ENCODE measurements around the gene GCK. TPM values are rescaled to one million over a fixed set of nuclear protein-coding genes. Genes with fewer than 3 reads are reported as not detected.

Gene GCK
- total RNA-seq, 2 experiments from 2014 or later, result 0.16 TPM; not detected in 1

GRCh38 chr7:44230286-44230685 is 41.0 kb upstream of the GCK start:
- no peak for DNase-seq (ENCODE audit: low spot score)
- no peak for TF ChIP-seq EZH2phosphoT487 (IDR thresholded peaks at IDR 0.05; ENCODE audit: borderline replicate concordance, low read depth, low read length)
- no peak for TF ChIP-seq CTCF (conservative IDR thresholded peaks at IDR 0.05; ENCODE audit: low read length)
- Histone ChIP-seq H3K79me2 (ENCODE audit: insufficient read depth, low read depth, low read length) (no peaks in the 10 kb centered on the region), H3K27ac (ENCODE audit: low read depth, low read length, poor library complexity, severe bottlenecking) (no peak overlapping the region), H3K4me3 (ENCODE audit: low read depth, low read length, poor library complexity, severe bottlenecking) (no peak overlapping the region), H3K4me2 (ENCODE audit: low read length) (no peak overlapping the region), H3K9me2 (ENCODE audit: insufficient read depth, low read length) (no peaks in the 10 kb centered on the region), H2AFZ (ENCODE audit: low read length) (no peak overlapping the region), H3K4me1 (ENCODE audit: insufficient read depth, low read length, poor library complexity, severe bottlenecking) (no peaks in the 10 kb centered on the region), H3K9me3 (ENCODE audit: low read length) (no peaks in the 10 kb centered on the region), H3K36me3 (ENCODE audit: insufficient read depth, low read length) (no peaks in the 10 kb centered on the region), H4K20me1 (ENCODE audit: insufficient read depth, low read length) (no peaks in the 10 kb centered on the region)
- POLR2A ChIA-PET, result no interaction called here
- CTCF ChIA-PET (ENCODE audit: unreplicated experiment), result interaction anchor here (1.2 kb wide), 1 partner anchor 10 kb away, joined by 4 read pairs; no protein-coding TSS in a partner anchor
- intact Hi-C loops (cut with micrococcal nuclease; ENCODE audit: unreplicated experiment), result no loop called here
- no TSS peak for BruUV-seq (replicated peaks)

- Histone ChIP-seq H3K9me2 (ENCODE audit: insufficient read depth, low read length) (no peaks in the 10 kb centered on the region), H3K79me2 (ENCODE audit: insufficient read depth, low read depth, low read length) (no peaks in the 10 kb centered on the region), H3K27ac (ENCODE audit: low read depth, low read length, poor library complexity, severe bottlenecking) (no peak overlapping the region), H3K36me3 (ENCODE audit: insufficient read depth, low read length) (no peaks in the 10 kb centered on the region), H3K4me3 (ENCODE audit: low read depth, low read length, poor library complexity, severe bottlenecking) (no peak overlapping the region), H4K20me1 (ENCODE audit: insufficient read depth, low read length) (no peaks in the 10 kb centered on the region), H3K4me2 (ENCODE audit: low read length) (no peak overlapping the region), H3K4me1 (ENCODE audit: insufficient read depth, low read length, poor library complexity, severe bottlenecking) (no peaks in the 10 kb centered on the region), H3K9me3 (ENCODE audit: low read length) (no peaks in the 10 kb centered on the region), H2AFZ (ENCODE audit: low read length) (no peak overlapping the region)
- CTCF ChIA-PET (ENCODE audit: unreplicated experiment), result interaction anchor here (0.6 kb wide), 1 partner anchor 20 kb away, joined by 3 read pairs; no protein-coding TSS in a partner anchor
- no TSS peak for BruUV-seq (replicated peaks)
- no peak for TF ChIP-seq CTCF (conservative IDR thresholded peaks at IDR 0.05; ENCODE audit: low read length)
- TF ChIP-seq EZH2phosphoT487 (IDR thresholded peaks at IDR 0.05; ENCODE audit: borderline replicate concordance, low read depth, low read length), result no peak
- intact Hi-C loops (cut with micrococcal nuclease; ENCODE audit: unreplicated experiment), result no loop called here
- POLR2A ChIA-PET, result no interaction called here
- no peak for DNase-seq (ENCODE audit: low spot score)
Measured at GRCh38 chr7:44229546-44230105, 40.4 kb upstream of the GCK start.

- intact Hi-C loops (cut with micrococcal nuclease; ENCODE audit: unreplicated experiment), result no loop called here
- no peak for DNase-seq (ENCODE audit: low spot score)
- CTCF ChIA-PET (ENCODE audit: unreplicated experiment), result interaction anchor here (0.6 kb wide), 1 partner anchor 20 kb away, joined by 3 read pairs; no protein-coding TSS in a partner anchor
- H2AFZ ChIP-seq (ENCODE audit: low read length), result no peak overlapping the region
- no peak overlapping the region for H3K4me2 ChIP-seq (ENCODE audit: low read length)
- no peaks in the 10 kb centered on the region for H3K36me3 ChIP-seq (ENCODE audit: insufficient read depth, low read length)
- no peaks in the 10 kb centered on the region for H3K9me3 ChIP-seq (ENCODE audit: low read length)
- H3K79me2 ChIP-seq (ENCODE audit: insufficient read depth, low read depth, low read length), result no peaks in the 10 kb centered on the region
- POLR2A ChIA-PET, result no interaction called here
- no peaks in the 10 kb centered on the region for H3K4me1 ChIP-seq (ENCODE audit: insufficient read depth, low read length, poor library complexity, severe bottlenecking)
- TF ChIP-seq CTCF (conservative IDR thresholded peaks at IDR 0.05; ENCODE audit: low read length), result no peak
- no peak for TF ChIP-seq EZH2phosphoT487 (IDR thresholded peaks at IDR 0.05; ENCODE audit: borderline replicate concordance, low read depth, low read length)
- no peak overlapping the region for H3K4me3 ChIP-seq (ENCODE audit: low read depth, low read length, poor library complexity, severe bottlenecking)
- no peaks in the 10 kb centered on the region for H4K20me1 ChIP-seq (ENCODE audit: insufficient read depth, low read length)
- no TSS peak for BruUV-seq (replicated peaks)
- no peak overlapping the region for H3K27ac ChIP-seq (ENCODE audit: low read depth, low read length, poor library complexity, severe bottlenecking)
- H3K9me2 ChIP-seq (ENCODE audit: insufficient read depth, low read length), result no peaks in the 10 kb centered on the region
Measured at GRCh38 chr7:44228571-44229350, 39.5 kb upstream of the GCK start.

Measured in OCI-LY7 (cell line).